ENCODE measurements around the gene RPS3. TPM values are rescaled to one million over a fixed set of nuclear protein-coding genes. Genes with fewer than 3 reads are reported as not detected.
A peak's percentile ranks its signal among the peaks of the same experiment; 100 is the strongest.

Gene RPS3
- total and polyA plus RNA-seq, 4 donors: 552 to 1,871 (median 1,206) TPM

DNA sequence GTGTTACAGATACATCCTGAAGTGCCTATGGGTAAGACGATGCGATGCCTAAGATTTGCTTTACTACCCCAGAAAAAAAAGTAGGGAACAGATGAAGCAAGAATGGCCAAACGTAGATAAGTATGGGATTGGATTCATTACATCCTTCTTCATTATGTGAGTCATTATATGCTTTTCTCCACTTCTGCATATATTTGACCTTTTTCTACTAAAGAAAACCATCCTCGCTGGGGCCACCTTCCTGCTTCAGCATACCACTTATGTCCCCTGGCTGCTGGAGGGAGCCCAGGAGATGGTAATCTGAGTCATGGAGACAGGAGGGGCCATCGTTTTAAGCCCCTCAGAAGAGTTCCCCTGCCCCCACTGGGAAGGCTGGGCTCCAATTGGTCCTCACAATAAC, 48.1 kb downstream of the RPS3 start:
- Histone ChIP-seq H3K36me3 (ENCODE audit: control insufficient read depth, insufficient read depth, low read length) (peaks cover 18% of the 10 kb centered on the region), H3K4me3 (ENCODE audit: low read depth, low read length) (no peak overlapping the region), H3K4me1 (ENCODE audit: control insufficient read depth, insufficient read depth, low read length) (peaks cover 13% of the 10 kb centered on the region), H3K27ac (ENCODE audit: low read depth, low read length) (no peak overlapping the region), H3K27me3 (ENCODE audit: control insufficient read depth, insufficient read depth, low read length) (peaks cover 4% of the 10 kb centered on the region), H3K9me3 (ENCODE audit: control insufficient read depth, insufficient read depth, low read length) (no peaks in the 10 kb centered on the region)
- 17% methylated on average over 1 of the region's 5 CpGs for WGBS (ENCODE audit: insufficient coverage)
- DNase-seq (ENCODE audit: low read depth in 4 of 6, low spot score in 6 of 6): no peak

DNA sequence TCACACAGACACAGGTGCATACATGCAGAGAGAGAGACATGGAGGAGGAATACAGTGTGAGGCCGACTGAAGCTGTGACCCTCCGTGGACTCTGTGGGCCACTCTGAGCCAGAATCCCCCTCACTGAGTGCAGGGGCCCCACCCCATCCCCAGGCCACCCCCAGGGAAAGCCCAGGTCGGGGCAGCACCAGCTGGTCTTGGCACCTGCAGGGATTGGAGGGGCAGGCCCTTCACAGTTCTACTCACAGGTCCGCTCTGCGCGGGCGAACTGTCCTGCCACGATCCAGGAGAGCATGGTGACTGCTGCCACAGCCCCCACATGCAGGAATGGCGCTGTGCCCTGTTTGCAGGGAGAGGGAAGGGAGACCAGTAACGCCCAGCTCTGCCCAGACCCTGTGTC, 50.0 kb downstream of the RPS3 start:
- DNase-seq (ENCODE audit: low read depth in 4 of 6, low spot score in 6 of 6): no peak
- Histone ChIP-seq H3K36me3 (ENCODE audit: control insufficient read depth, insufficient read depth, low read length) (peaks cover 14% of the 10 kb centered on the region), H3K4me3 (ENCODE audit: low read depth, low read length) (no peak overlapping the region), H3K27ac (ENCODE audit: low read depth, low read length) (no peak overlapping the region), H3K9me3 (ENCODE audit: control insufficient read depth, insufficient read depth, low read length) (no peaks in the 10 kb centered on the region), H3K27me3 (ENCODE audit: control insufficient read depth, insufficient read depth, low read length) (peaks cover 8% of the 10 kb centered on the region), H3K4me1 (ENCODE audit: control insufficient read depth, insufficient read depth, low read length) (peaks cover 20% of the 10 kb centered on the region)
- WGBS (ENCODE audit: insufficient coverage): 78% methylated on average over 3 of the region's 10 CpGs

DNA sequence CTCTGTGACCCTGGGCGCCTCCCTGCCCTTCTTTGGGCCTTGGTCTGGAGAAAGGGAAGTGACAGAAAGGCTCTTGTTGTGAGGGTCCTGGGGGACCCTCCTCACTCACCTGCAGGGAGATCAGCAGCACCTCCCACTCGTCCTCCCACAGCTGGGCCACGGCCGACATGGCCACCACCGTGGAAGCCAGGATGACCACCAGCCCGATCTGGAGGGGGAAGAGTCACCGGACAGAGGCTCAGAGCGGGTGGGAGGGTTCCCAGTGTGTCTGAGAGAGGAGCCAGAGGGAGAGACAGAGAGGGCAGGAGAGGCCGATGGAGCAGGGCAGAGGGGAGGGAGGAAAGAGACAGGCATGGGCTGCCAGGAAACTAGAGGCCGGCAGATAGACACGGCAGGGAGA, 50.5 kb downstream of the RPS3 start:
- Histone ChIP-seq H3K4me3 (ENCODE audit: low read depth, low read length) (no peak overlapping the region), H3K36me3 (ENCODE audit: control insufficient read depth, insufficient read depth, low read length) (peaks cover 14% of the 10 kb centered on the region), H3K4me1 (ENCODE audit: control insufficient read depth, insufficient read depth, low read length) (peaks cover 22% of the 10 kb centered on the region), H3K27ac (ENCODE audit: low read depth, low read length) (no peak overlapping the region), H3K27me3 (ENCODE audit: control insufficient read depth, insufficient read depth, low read length) (peaks cover 8% of the 10 kb centered on the region), H3K9me3 (ENCODE audit: control insufficient read depth, insufficient read depth, low read length) (no peaks in the 10 kb centered on the region)
- DNase-seq (ENCODE audit: low read depth in 4 of 6, low spot score in 6 of 6): no peak
- 87% methylated on average over 10 of the region's 11 CpGs for WGBS (ENCODE audit: insufficient coverage)

DNA sequence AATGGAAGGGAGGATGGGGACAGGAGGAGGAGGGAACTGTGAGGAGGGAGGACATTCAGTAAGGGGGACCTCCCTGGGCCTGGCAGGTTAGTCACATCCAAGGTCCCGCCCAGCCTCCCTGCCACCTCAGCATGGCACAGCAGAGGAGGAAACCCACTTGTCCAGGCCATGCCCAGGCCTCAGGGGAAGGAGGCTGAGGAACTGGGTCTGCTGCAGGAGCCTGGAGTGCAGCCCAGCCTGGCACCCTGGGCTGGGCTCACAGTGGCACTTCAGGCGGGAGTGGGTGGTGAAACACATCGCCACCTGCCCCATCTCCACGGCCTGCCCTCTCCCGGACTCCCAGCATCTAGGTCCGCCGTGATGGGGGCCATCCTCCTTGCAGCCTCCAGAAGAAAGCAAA, 50.9 kb downstream of the RPS3 start:
- WGBS (ENCODE audit: insufficient coverage): 95% methylated on average over 7 of the region's 7 CpGs
- Histone ChIP-seq H3K4me3 (ENCODE audit: low read depth, low read length) (no peak overlapping the region), H3K27me3 (ENCODE audit: control insufficient read depth, insufficient read depth, low read length) (peaks cover 8% of the 10 kb centered on the region), H3K36me3 (ENCODE audit: control insufficient read depth, insufficient read depth, low read length) (peaks cover 14% of the 10 kb centered on the region), H3K4me1 (ENCODE audit: control insufficient read depth, insufficient read depth, low read length) (peaks cover 26% of the 10 kb centered on the region), H3K9me3 (ENCODE audit: control insufficient read depth, insufficient read depth, low read length) (no peaks in the 10 kb centered on the region), H3K27ac (ENCODE audit: low read depth, low read length) (no peak overlapping the region)
- DNase-seq (ENCODE audit: low read depth in 4 of 6, low spot score in 6 of 6): no peak

DNA sequence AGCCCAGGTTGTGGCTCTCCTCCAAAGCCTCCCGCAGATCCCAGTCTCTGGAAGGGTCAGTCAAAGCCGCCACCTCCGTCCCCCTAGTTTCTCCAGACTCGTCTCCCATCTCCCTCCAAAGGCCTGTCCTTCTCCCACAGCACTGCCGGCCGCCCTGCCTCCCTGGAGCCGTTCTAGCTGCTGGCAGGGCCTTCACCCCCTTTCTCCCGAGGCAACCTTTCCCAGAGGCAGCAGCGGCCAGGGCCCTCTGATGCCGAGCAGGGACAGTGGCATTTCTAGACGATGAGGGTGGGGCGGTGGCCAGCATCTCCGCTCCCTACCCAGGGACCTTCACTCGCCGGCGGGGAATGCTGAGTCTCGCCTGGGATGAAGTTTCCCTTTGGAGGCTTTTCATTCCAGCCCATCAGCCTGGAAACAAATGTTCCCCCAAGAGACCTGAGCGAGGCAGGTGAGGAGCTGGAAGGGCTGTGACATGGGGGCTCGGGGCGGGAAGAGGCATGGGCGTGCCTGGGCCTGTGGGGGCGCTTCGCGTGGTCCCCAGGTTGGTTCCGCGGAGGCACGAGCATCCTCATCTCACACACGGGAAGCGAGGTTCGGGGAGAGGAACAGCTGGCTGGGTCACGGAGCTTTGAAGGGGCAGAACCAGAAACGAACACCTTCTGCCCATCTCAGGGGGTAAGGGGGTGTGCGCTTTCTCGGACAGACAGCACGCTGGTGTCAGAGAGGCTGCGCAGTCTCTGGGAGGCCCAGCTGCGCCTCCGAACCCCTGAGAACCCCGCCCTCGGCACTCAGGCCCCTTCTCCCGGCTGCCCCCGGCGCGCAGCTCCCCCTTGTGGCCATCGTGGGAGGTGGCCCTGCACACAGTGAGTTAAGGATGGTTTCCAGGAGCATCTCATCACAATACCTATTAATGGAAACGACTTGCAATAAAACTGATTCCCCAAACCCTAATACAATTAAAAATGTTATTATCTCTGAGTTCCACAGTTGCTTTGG, 51.8 kb downstream of the RPS3 start:
- Histone ChIP-seq H3K36me3 (ENCODE audit: control insufficient read depth, insufficient read depth, low read length) (peaks cover 14% of the 10 kb centered on the region), H3K9me3 (ENCODE audit: control insufficient read depth, insufficient read depth, low read length) (no peaks in the 10 kb centered on the region), H3K4me1 (ENCODE audit: control insufficient read depth, insufficient read depth, low read length) (peaks cover 31% of the 10 kb centered on the region), H3K4me3 (ENCODE audit: low read depth, low read length) (no peak overlapping the region), H3K27me3 (ENCODE audit: control insufficient read depth, insufficient read depth, low read length) (peaks cover 8% of the 10 kb centered on the region), H3K27ac (ENCODE audit: low read depth, low read length) (no peak overlapping the region)
- WGBS (ENCODE audit: insufficient coverage): 50% methylated on average over 46 of the region's 46 CpGs
- peak in 1 of 6 donors; percentile 87 for DNase-seq (ENCODE audit: low read depth in 4 of 6, low spot score in 6 of 6)

DNA sequence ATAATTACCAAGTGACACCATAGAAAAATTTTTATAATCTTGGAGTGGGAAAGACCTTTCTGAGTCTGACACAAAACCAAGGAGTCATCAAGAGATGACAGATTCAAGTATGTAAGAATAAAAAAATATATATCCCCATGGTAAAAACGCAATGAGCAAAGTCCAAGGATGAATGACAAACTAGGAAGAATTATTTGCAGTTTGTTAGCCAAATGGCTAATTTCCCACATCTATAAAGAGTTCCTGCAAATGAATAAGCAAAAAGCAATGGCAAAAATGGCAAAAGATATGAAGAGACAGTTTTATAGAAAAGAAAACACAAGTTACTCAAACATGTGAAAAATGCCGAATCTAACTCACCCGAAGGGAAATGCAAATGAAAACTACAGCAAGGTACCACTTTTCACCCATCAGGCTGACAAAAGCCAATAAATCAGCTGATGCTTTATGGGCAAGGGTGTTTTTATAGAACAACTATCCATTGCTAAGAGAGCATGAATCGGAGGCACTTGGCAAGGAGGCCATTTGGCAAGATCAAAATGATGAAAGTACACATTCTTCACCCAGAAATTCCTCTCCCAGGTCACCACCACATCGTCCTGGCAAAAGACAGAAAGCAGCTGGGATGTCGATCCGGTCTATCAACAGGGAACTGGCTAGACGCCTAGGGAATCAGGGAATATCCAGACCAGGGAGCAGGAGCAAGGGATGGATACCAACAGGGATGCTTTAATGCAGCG, 54.8 kb downstream of the RPS3 start:
- Histone ChIP-seq H3K4me3 (ENCODE audit: low read depth, low read length) (no peak overlapping the region), H3K27me3 (ENCODE audit: control insufficient read depth, insufficient read depth, low read length) (peaks cover 6% of the 10 kb centered on the region), H3K4me1 (ENCODE audit: control insufficient read depth, insufficient read depth, low read length) (peaks cover 31% of the 10 kb centered on the region), H3K36me3 (ENCODE audit: control insufficient read depth, insufficient read depth, low read length) (peaks cover 14% of the 10 kb centered on the region), H3K9me3 (ENCODE audit: control insufficient read depth, insufficient read depth, low read length) (no peaks in the 10 kb centered on the region), H3K27ac (ENCODE audit: low read depth, low read length) (no peak overlapping the region)
- 16% methylated on average over 6 of the region's 9 CpGs for WGBS (ENCODE audit: insufficient coverage)
- DNase-seq (ENCODE audit: low read depth in 4 of 6, low spot score in 6 of 6): peak in 4 of 6 donors; percentile 26 to 80 (median 59)

DNA sequence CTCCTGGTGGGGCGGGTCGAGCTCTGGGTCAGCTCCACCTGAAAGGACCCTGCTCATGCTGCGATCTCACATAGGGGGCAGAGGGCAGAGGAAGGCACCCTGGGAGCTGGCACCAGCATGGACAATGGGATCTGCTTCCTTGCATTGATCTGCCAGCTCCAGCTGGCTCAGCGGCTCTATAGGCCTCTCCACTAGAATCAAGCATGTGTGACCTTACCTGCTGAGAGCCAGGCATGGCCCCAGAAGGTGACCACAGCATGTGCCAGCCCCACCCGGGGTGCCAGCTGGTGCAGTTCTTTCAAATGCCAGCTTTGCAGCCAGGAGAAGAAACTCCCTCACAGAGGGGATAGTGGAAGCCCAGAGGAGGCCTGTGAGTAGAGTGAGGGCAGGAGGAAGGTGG, 55.7 kb downstream of the RPS3 start:
- WGBS (ENCODE audit: insufficient coverage): 64% methylated on average over 4 of the region's 5 CpGs
- Histone ChIP-seq H3K9me3 (ENCODE audit: control insufficient read depth, insufficient read depth, low read length) (no peaks in the 10 kb centered on the region), H3K27me3 (ENCODE audit: control insufficient read depth, insufficient read depth, low read length) (peaks cover 6% of the 10 kb centered on the region), H3K36me3 (ENCODE audit: control insufficient read depth, insufficient read depth, low read length) (peaks cover 11% of the 10 kb centered on the region), H3K4me3 (ENCODE audit: low read depth, low read length) (no peak overlapping the region), H3K4me1 (ENCODE audit: control insufficient read depth, insufficient read depth, low read length) (peaks cover 31% of the 10 kb centered on the region), H3K27ac (ENCODE audit: low read depth, low read length) (no peak overlapping the region)
- no peak for DNase-seq (ENCODE audit: low read depth in 4 of 6, low spot score in 6 of 6)

Small RNA genes lying within 50 kb of the gene (small RNA-seq; reads per million reads assigned to genes)
- gene SNORD15A (ENCODE audit: low replicate concordance) (not detected), gene SNORD15B (ENCODE audit: low replicate concordance) (107 reads per million, percentile 98 among the genes with 10 or more reads in this experiment)

Other genes starting within 250 kb of the RPS3 start
- 10 to 100 TPM; 25.4 to 32.2 TPM for gene SLCO2B1, start 248.4 kb upstream of the RPS3 start, total RNA-seq
- 10 to 100 TPM; 58.9 to 61.0 TPM for gene SLCO2B1, start 248.4 kb upstream of the RPS3 start, polyA plus RNA-seq (ENCODE audit: insufficient read length in 2 of 2)
- under 1 TPM; 0.11 to 0.20 TPM for gene TPBGL, start 158.7 kb upstream of the RPS3 start, total RNA-seq
- gene TPBGL, start 158.7 kb upstream of the RPS3 start, polyA plus RNA-seq (ENCODE audit: insufficient read length in 2 of 2): 1 to 10 TPM; 2.9 to 3.3 TPM
- gene ARRB1, start 47.9 kb upstream of the RPS3 start, total RNA-seq: 10 to 100 TPM; 35.0 to 41.3 TPM
- 10 to 100 TPM; 42.5 to 45.8 TPM for gene ARRB1, start 47.9 kb upstream of the RPS3 start, polyA plus RNA-seq (ENCODE audit: insufficient read length in 2 of 2)
- 1 to 10 TPM; 6.1 to 7.6 TPM for gene KLHL35, start 33.7 kb downstream of the RPS3 start, total RNA-seq
- gene KLHL35, start 33.7 kb downstream of the RPS3 start, polyA plus RNA-seq (ENCODE audit: insufficient read length in 2 of 2): 10 to 100 TPM; 15.6 to 23.3 TPM
- gene GDPD5, start 126.4 kb downstream of the RPS3 start, total RNA-seq: 10 to 100 TPM; 13.7 to 30.0 TPM
- 10 to 100 TPM; 34.1 to 48.4 TPM for gene GDPD5, start 126.4 kb downstream of the RPS3 start, polyA plus RNA-seq (ENCODE audit: insufficient read length in 2 of 2)
- 100 to 1,000 TPM; 151 to 221 TPM for gene SERPINH1, start 162.7 kb downstream of the RPS3 start, total RNA-seq
- gene SERPINH1, start 162.7 kb downstream of the RPS3 start, polyA plus RNA-seq (ENCODE audit: insufficient read length in 2 of 2): 100 to 1,000 TPM in 1 of 2 donors, 10 to 100 TPM in 1; 85.1 to 145 TPM

Measured in spinal cord (tissue), 10 donors.